A673 (cell line): ENCODE data around the gene PTGDR.

ENCODE experiments used
- EZH2 ChIP-seq: fragments of 200-600 bp; sonication (generic); IDR thresholded peaks from 2 replicates; pipeline ENCODE4 v1.6.1; 2017; ENCODE audit warnings: borderline replicate concordance, low read depth, mild to moderate bottlenecking, mixed read lengths, antibody characterized with exemption, low read length; ENCODE audit not compliant: poor library complexity, severe bottlenecking
- TF ChIP-seq, protein P1 (sequence below): fragments of 300-800, 200-600 bp; sonication (generic); conservative IDR thresholded peaks from 2 replicates; pipeline ENCODE4 v1.5.1; 2017; ENCODE audit warnings: low read depth, mild to moderate bottlenecking, antibody characterized with exemption, low read length, moderate library complexity, mixed read lengths

- no peak for TF ChIP-seq EZH2
- TF ChIP-seq, protein P1, sequence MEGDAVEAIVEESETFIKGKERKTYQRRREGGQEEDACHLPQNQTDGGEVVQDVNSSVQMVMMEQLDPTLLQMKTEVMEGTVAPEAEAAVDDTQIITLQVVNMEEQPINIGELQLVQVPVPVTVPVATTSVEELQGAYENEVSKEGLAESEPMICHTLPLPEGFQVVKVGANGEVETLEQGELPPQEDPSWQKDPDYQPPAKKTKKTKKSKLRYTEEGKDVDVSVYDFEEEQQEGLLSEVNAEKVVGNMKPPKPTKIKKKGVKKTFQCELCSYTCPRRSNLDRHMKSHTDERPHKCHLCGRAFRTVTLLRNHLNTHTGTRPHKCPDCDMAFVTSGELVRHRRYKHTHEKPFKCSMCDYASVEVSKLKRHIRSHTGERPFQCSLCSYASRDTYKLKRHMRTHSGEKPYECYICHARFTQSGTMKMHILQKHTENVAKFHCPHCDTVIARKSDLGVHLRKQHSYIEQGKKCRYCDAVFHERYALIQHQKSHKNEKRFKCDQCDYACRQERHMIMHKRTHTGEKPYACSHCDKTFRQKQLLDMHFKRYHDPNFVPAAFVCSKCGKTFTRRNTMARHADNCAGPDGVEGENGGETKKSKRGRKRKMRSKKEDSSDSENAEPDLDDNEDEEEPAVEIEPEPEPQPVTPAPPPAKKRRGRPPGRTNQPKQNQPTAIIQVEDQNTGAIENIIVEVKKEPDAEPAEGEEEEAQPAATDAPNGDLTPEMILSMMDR = no peak
These were observed 50.6 kb downstream of the PTGDR start for GRCh38 chr14:52318062-52318461.
